Measurements from ENCODE around the gene MCF2L.

The MCF2L gene

GRCh38 chr13:113005076-113005865, 36.3 kb downstream of the MCF2L start:
- Histone ChIP-seq H2BK5ac (ENCODE audit: low read depth, low read length, poor library complexity, severe bottlenecking) (no peak overlapping the region), H3K14ac (ENCODE audit: low read length in 2 of 2) (no peak overlapping the region), H2BK12ac (ENCODE audit: low read length in 2 of 2) (no peak overlapping the region), H3K27ac (ENCODE audit: low read length, poor library complexity, severe bottlenecking) (no peak overlapping the region), H3K4ac (ENCODE audit: low read depth in 1 of 2, low read length in 2 of 2) (no peak overlapping the region), H3K4me2 (ENCODE audit: low read length, poor library complexity, severe bottlenecking) (no peak overlapping the region), H3K23ac (ENCODE audit: low read length in 2 of 2) (no peak overlapping the region), H2BK15ac (ENCODE audit: low read depth, poor library complexity, severe bottlenecking) (no peak overlapping the region), H4K91ac (ENCODE audit: low read length) (no peak overlapping the region), H3K9ac (ENCODE audit: low read length) (no peak overlapping the region), H3K79me1 (replicated peaks; ENCODE audit: low read length, poor library complexity, severe bottlenecking) (no peaks in the 10 kb centered on the region), H3K27me3 (ENCODE audit: control insufficient read depth in 1 of 2, insufficient read depth in 1 of 2, low read length in 2 of 2) (peaks cover 23 to 64% of the 10 kb centered on the region in 2 experiments), H3K18ac (ENCODE audit: low read depth in 1 of 2, low read length in 2 of 2) (no peak overlapping the region), H3K9me3 (ENCODE audit: control insufficient read depth, low read length) (no peaks in the 10 kb centered on the region), H2AFZ (ENCODE audit: low read depth, low read length) (no peak overlapping the region), H3K36me3 (ENCODE audit: control insufficient read depth in 1 of 2, insufficient read depth in 2 of 2, low read depth in 1 of 2, low read length in 2 of 2) (no peaks in the 10 kb centered on the region), H2AK5ac (ENCODE audit: low read length, severe bottlenecking) (no peak overlapping the region), H4K8ac (ENCODE audit: low read length) (no peak overlapping the region), H3K4me1 (ENCODE audit: control insufficient read depth, insufficient read depth, low read depth, low read length) (peaks cover 14% of the 10 kb centered on the region), H2BK120ac (ENCODE audit: low read depth, low read length) (no peak overlapping the region), H3K4me3 (ENCODE audit: insufficient read depth in 1 of 2, low read depth in 1 of 2, low read length in 2 of 2) (no peak overlapping the region)
- 88% methylated on average over 25 of the region's 26 CpGs for WGBS
- no peak for DNase-seq

GRCh38 chr13:113005997-113006396, 37.0 kb downstream of the MCF2L start:
- Histone ChIP-seq H3K14ac (ENCODE audit: low read length in 2 of 2) (no peak overlapping the region), H4K8ac (ENCODE audit: low read length) (no peak overlapping the region), H2BK5ac (ENCODE audit: low read depth, low read length, poor library complexity, severe bottlenecking) (no peak overlapping the region), H3K4ac (ENCODE audit: low read depth in 1 of 2, low read length in 2 of 2) (no peak overlapping the region), H2BK15ac (ENCODE audit: low read depth, poor library complexity, severe bottlenecking) (no peak overlapping the region), H3K27me3 (ENCODE audit: control insufficient read depth in 1 of 2, insufficient read depth in 1 of 2, low read length in 2 of 2) (peaks cover 15 to 57% of the 10 kb centered on the region in 2 experiments), H4K91ac (ENCODE audit: low read length) (no peak overlapping the region), H3K4me1 (ENCODE audit: control insufficient read depth, insufficient read depth, low read depth, low read length) (peaks cover 14% of the 10 kb centered on the region), H2AFZ (ENCODE audit: low read depth, low read length) (no peak overlapping the region), H3K9me3 (ENCODE audit: control insufficient read depth, low read length) (no peaks in the 10 kb centered on the region), H2AK5ac (ENCODE audit: low read length, severe bottlenecking) (no peak overlapping the region), H3K27ac (ENCODE audit: low read length, poor library complexity, severe bottlenecking) (no peak overlapping the region), H3K18ac (ENCODE audit: low read depth in 1 of 2, low read length in 2 of 2) (no peak overlapping the region), H2BK120ac (ENCODE audit: low read depth, low read length) (no peak overlapping the region), H3K9ac (ENCODE audit: low read length) (no peak overlapping the region), H3K4me2 (ENCODE audit: low read length, poor library complexity, severe bottlenecking) (no peak overlapping the region), H3K4me3 (ENCODE audit: insufficient read depth in 1 of 2, low read depth in 1 of 2, low read length in 2 of 2) (no peak overlapping the region), H3K36me3 (ENCODE audit: control insufficient read depth in 1 of 2, insufficient read depth in 2 of 2, low read depth in 1 of 2, low read length in 2 of 2) (no peaks in the 10 kb centered on the region), H3K79me1 (replicated peaks; ENCODE audit: low read length, poor library complexity, severe bottlenecking) (no peaks in the 10 kb centered on the region), H3K23ac (ENCODE audit: low read length in 2 of 2) (no peak overlapping the region), H2BK12ac (ENCODE audit: low read length in 2 of 2) (no peak overlapping the region)
- no peak for DNase-seq
- 89% methylated on average over 15 of the region's 15 CpGs for WGBS

- no peaks in the 10 kb centered on the region for H3K36me3 ChIP-seq (ENCODE audit: control insufficient read depth in 1 of 2, insufficient read depth in 2 of 2, low read depth in 1 of 2, low read length in 2 of 2)
- no peak overlapping the region for H2BK5ac ChIP-seq (ENCODE audit: low read depth, low read length, poor library complexity, severe bottlenecking)
- H3K27me3 ChIP-seq (ENCODE audit: control insufficient read depth in 1 of 2, insufficient read depth in 1 of 2, low read length in 2 of 2): peaks cover 9 to 50% of the 10 kb centered on the region in 2 experiments
- H2BK15ac ChIP-seq (ENCODE audit: low read depth, poor library complexity, severe bottlenecking): no peak overlapping the region
- no peak overlapping the region for H3K4ac ChIP-seq (ENCODE audit: low read depth in 1 of 2, low read length in 2 of 2)
- no peak overlapping the region for H2BK120ac ChIP-seq (ENCODE audit: low read depth, low read length)
- H3K4me3 ChIP-seq (ENCODE audit: insufficient read depth in 1 of 2, low read depth in 1 of 2, low read length in 2 of 2): no peak overlapping the region
- no peak overlapping the region for H3K14ac ChIP-seq (ENCODE audit: low read length in 2 of 2)
- no peak overlapping the region for H3K9ac ChIP-seq (ENCODE audit: low read length)
- H4K8ac ChIP-seq (ENCODE audit: low read length): no peak overlapping the region
- no peak overlapping the region for H3K27ac ChIP-seq (ENCODE audit: low read length, poor library complexity, severe bottlenecking)
- no peaks in the 10 kb centered on the region for H3K79me1 ChIP-seq (replicated peaks; ENCODE audit: low read length, poor library complexity, severe bottlenecking)
- no peak overlapping the region for H2AFZ ChIP-seq (ENCODE audit: low read depth, low read length)
- no peak overlapping the region for H3K4me2 ChIP-seq (ENCODE audit: low read length, poor library complexity, severe bottlenecking)
- no peak for DNase-seq
- H3K4me1 ChIP-seq (ENCODE audit: control insufficient read depth, insufficient read depth, low read depth, low read length): peaks cover 9% of the 10 kb centered on the region
- WGBS: 88% methylated on average over 16 of the region's 16 CpGs
- H3K18ac ChIP-seq (ENCODE audit: low read depth in 1 of 2, low read length in 2 of 2): no peak overlapping the region
- H3K23ac ChIP-seq (ENCODE audit: low read length in 2 of 2): no peak overlapping the region
- H4K91ac ChIP-seq (ENCODE audit: low read length): no peak overlapping the region
- H3K9me3 ChIP-seq (ENCODE audit: control insufficient read depth, low read length): no peaks in the 10 kb centered on the region
- no peak overlapping the region for H2BK12ac ChIP-seq (ENCODE audit: low read length in 2 of 2)
- H2AK5ac ChIP-seq (ENCODE audit: low read length, severe bottlenecking): no peak overlapping the region
Observed at GRCh38 chr13:113006660-113007059, 37.6 kb downstream of the MCF2L start.

- Histone ChIP-seq H2BK15ac (ENCODE audit: low read depth, poor library complexity, severe bottlenecking) (no peak overlapping the region), H2AK5ac (ENCODE audit: low read length, severe bottlenecking) (no peak overlapping the region), H2BK5ac (ENCODE audit: low read depth, low read length, poor library complexity, severe bottlenecking) (no peak overlapping the region), H4K8ac (ENCODE audit: low read length) (no peak overlapping the region), H3K36me3 (ENCODE audit: control insufficient read depth in 1 of 2, insufficient read depth in 2 of 2, low read depth in 1 of 2, low read length in 2 of 2) (no peaks in the 10 kb centered on the region), H2BK12ac (ENCODE audit: low read length in 2 of 2) (no peak overlapping the region), H3K18ac (ENCODE audit: low read depth in 1 of 2, low read length in 2 of 2) (no peak overlapping the region), H3K9ac (ENCODE audit: low read length) (no peak overlapping the region), H4K91ac (ENCODE audit: low read length) (no peak overlapping the region), H3K4me2 (ENCODE audit: low read length, poor library complexity, severe bottlenecking) (no peak overlapping the region), H3K4me1 (ENCODE audit: control insufficient read depth, insufficient read depth, low read depth, low read length) (peaks cover 5% of the 10 kb centered on the region), H3K23ac (ENCODE audit: low read length in 2 of 2) (no peak overlapping the region), H3K14ac (ENCODE audit: low read length in 2 of 2) (no peak overlapping the region), H2BK120ac (ENCODE audit: low read depth, low read length) (no peak overlapping the region), H2AFZ (ENCODE audit: low read depth, low read length) (no peak overlapping the region), H3K79me1 (replicated peaks; ENCODE audit: low read length, poor library complexity, severe bottlenecking) (no peaks in the 10 kb centered on the region), H3K9me3 (ENCODE audit: control insufficient read depth, low read length) (no peaks in the 10 kb centered on the region), H3K4ac (ENCODE audit: low read depth in 1 of 2, low read length in 2 of 2) (no peak overlapping the region), H3K27ac (ENCODE audit: low read length, poor library complexity, severe bottlenecking) (no peak overlapping the region), H3K27me3 (ENCODE audit: control insufficient read depth in 1 of 2, insufficient read depth in 1 of 2, low read length in 2 of 2) (peaks cover 0 to 28% of the 10 kb centered on the region in 2 experiments), H3K4me3 (ENCODE audit: insufficient read depth in 1 of 2, low read depth in 1 of 2, low read length in 2 of 2) (no peak overlapping the region)
- DNase-seq: no peak
- WGBS: 91% methylated on average over 30 of the region's 33 CpGs
Observed at GRCh38 chr13:113008851-113009250, 39.8 kb downstream of the MCF2L start.

All from mesenchymal stem cell (in vitro differentiated cells and primary cell).